ENCODE results near the gene CYP4F12. TPM values are rescaled to one million over a fixed set of nuclear protein-coding genes. Genes with fewer than 3 reads are reported as not detected.

The CYP4F12 gene
- total and polyA plus RNA-seq, 7 donors, result 0.36 to 2.4 (median 1.3) TPM; not detected in 2

DNA sequence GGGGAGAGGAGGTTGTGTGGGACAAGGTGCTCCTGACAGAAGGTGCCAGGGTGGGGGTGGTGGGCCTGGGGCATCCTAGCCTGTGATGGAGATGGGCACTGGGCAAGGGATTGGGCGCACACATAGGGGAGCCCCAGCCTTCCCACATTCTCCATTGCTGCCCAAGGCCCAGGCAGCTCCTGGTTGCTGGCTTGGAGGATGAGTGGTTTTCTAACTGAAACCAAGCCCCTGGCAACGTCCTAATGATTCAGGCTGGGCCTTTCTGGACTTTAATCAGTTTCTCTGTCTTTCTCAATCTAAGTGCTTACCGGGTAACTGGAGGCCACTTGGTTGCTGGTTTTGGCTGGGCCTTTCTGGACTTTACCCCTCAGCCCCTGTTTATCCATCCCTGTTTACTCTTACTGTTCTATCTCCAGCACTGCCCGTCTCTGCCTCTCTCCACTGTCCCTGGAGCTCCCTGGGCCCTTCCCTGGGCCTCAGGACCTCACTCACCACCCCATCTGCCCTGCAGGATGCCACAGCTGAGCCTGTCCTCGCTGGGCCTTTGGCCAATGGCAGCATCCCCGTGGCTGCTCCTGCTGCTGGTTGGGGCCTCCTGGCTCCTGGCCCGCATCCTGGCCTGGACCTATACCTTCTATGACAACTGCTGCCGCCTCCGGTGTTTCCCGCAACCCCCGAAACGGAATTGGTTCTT is 31.8 kb upstream of the CYP4F12 start:
- H3K27ac ChIP-seq, result no peak overlapping the region
- H3K4me3 ChIP-seq, result no peak overlapping the region
- WGBS, 3 donors, result 60 to 68% (median 68%) methylated on average over 12 of the region's 12 CpGs
- no peaks in the 10 kb centered on the region for H3K36me3 ChIP-seq (ENCODE audit: insufficient read depth in 1 of 2, low read depth in 1 of 2)
- H3K9me3 ChIP-seq, result no peaks in the 10 kb centered on the region
- DNase-seq (no peak), ATAC-seq (no peak)
- H3K4me1 ChIP-seq, result no peaks in the 10 kb centered on the region
- intact Hi-C loops (cut with DNase I), result no loop called here
- no peaks in the 10 kb centered on the region for H3K27me3 ChIP-seq (ENCODE audit: insufficient read depth in 3 of 3, low read length in 2 of 3)
- TF ChIP-seq, protein P1, sequence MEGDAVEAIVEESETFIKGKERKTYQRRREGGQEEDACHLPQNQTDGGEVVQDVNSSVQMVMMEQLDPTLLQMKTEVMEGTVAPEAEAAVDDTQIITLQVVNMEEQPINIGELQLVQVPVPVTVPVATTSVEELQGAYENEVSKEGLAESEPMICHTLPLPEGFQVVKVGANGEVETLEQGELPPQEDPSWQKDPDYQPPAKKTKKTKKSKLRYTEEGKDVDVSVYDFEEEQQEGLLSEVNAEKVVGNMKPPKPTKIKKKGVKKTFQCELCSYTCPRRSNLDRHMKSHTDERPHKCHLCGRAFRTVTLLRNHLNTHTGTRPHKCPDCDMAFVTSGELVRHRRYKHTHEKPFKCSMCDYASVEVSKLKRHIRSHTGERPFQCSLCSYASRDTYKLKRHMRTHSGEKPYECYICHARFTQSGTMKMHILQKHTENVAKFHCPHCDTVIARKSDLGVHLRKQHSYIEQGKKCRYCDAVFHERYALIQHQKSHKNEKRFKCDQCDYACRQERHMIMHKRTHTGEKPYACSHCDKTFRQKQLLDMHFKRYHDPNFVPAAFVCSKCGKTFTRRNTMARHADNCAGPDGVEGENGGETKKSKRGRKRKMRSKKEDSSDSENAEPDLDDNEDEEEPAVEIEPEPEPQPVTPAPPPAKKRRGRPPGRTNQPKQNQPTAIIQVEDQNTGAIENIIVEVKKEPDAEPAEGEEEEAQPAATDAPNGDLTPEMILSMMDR (IDR thresholded peaks at IDR 0.05), result no peak

DNA sequence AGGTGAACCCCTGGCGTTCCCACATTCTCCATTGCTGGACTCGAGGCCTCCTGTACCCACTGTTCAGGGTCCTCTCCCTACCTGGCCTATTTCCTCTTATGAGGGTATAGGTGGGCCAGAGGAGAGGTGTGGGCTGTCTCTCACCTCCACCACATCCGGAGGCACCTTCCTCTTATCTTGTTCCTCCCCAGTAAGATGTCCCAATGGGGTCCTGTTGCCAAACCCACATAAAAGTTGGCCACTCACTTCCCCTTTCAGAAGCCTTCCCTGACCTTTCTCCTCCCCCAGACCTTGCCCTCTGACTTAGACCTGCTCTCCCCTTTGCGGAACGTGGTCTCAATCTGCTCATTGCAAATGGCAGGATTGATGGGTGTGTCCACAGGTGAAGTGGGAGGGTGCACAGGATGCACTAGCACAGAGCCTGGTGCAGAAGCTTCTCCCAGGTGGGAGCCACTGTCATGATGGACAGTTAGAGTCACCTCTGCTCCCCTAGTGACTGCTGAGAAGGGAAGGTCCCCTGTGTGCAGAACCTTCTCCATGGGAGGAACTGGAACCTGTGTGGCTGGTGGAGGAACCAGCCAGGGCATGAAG is 30.9 kb upstream of the CYP4F12 start:
- H3K27ac ChIP-seq, result no peak overlapping the region
- TF ChIP-seq, protein P1 (IDR thresholded peaks at IDR 0.05), result no peak
- 59 to 73% (median 66%) methylated on average over 5 of the region's 5 CpGs for WGBS, 3 donors
- intact Hi-C loops (cut with DNase I), result no loop called here
- ATAC-seq (no peak), DNase-seq (no peak)
- no peaks in the 10 kb centered on the region for H3K4me1 ChIP-seq
- H3K36me3 ChIP-seq (ENCODE audit: insufficient read depth in 1 of 2, low read depth in 1 of 2), result no peaks in the 10 kb centered on the region
- no peaks in the 10 kb centered on the region for H3K27me3 ChIP-seq (ENCODE audit: insufficient read depth in 3 of 3, low read length in 2 of 3)
- H3K4me3 ChIP-seq, result no peak overlapping the region
- no peaks in the 10 kb centered on the region for H3K9me3 ChIP-seq

DNA sequence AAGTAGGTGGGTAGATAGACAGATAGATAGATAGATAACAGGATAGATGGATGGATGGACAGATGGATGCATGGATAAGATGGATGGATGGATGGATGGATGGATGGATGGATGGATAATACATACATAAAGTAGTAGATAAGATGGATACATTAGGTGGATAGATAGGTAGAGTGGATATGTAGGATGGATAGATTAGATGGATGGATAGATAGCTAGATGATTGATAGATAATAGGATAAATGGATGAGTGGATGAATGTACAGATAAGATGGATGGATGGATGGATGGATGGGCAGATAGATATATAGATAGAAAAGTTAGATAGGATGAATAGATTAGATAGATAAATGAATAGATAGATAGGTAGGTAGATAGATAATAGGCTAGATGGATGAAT is 30.1 kb upstream of the CYP4F12 start:
- no peaks in the 10 kb centered on the region for H3K27me3 ChIP-seq (ENCODE audit: insufficient read depth in 3 of 3, low read length in 2 of 3)
- H3K9me3 ChIP-seq, result no peaks in the 10 kb centered on the region
- no peak overlapping the region for H3K4me3 ChIP-seq
- ATAC-seq (no peak), DNase-seq (no peak)
- H3K4me1 ChIP-seq, result no peaks in the 10 kb centered on the region
- H3K27ac ChIP-seq, result no peak overlapping the region
- TF ChIP-seq, protein P1 (IDR thresholded peaks at IDR 0.05), result no peak
- intact Hi-C loops (cut with DNase I), result no loop called here
- no peaks in the 10 kb centered on the region for H3K36me3 ChIP-seq (ENCODE audit: insufficient read depth in 1 of 2, low read depth in 1 of 2)

DNA sequence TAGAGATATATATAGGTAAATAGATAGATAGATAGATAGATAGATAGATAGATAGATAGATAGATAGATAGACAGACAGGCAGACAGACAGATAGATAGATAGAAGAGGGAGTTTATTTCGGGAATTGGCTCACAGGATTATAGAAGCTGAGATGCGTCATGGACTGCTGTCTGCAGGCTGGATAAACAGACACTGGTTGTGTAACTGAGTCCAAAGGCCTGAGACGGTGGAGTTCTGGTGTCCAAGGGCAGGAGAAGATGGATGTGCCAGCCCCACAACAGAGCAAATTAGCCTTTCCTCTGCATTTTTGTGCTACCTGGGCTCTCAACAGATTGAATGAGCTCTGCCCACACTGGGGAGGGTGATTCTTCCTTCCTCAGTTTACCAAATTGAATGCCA is 29.5 kb upstream of the CYP4F12 start:
- TF ChIP-seq, protein P1 (IDR thresholded peaks at IDR 0.05), result no peak
- Histone ChIP-seq H3K36me3 (ENCODE audit: insufficient read depth in 1 of 2, low read depth in 1 of 2) (no peaks in the 10 kb centered on the region), H3K4me1 (no peaks in the 10 kb centered on the region), H3K27ac (no peak overlapping the region), H3K9me3 (no peaks in the 10 kb centered on the region), H3K27me3 (ENCODE audit: insufficient read depth in 3 of 3, low read length in 2 of 3) (no peaks in the 10 kb centered on the region), H3K4me3 (no peak overlapping the region)
- ATAC-seq, result no peak
- WGBS, 3 donors, result 65 to 78% (median 66%) methylated on average over 3 of the region's 3 CpGs
- no peak for DNase-seq
- intact Hi-C loops (cut with DNase I), result no loop called here
